Activated naive CD4-positive, alpha-beta T cell treated with anti-CD3 and anti-CD28 coated beads, Interleukin-2, amount 50 U/mL, for 72 hours (primary cell): Measurements from ENCODE around the gene CPT2. TPM values are rescaled to one million over a fixed set of nuclear protein-coding genes. Genes with fewer than 3 reads are reported as not detected.

Experiments used
- ATAC-seq, 2 donors: fragments of 150-1000 bp; cut with Tn5 transposase; 2 replicates each; pipeline ENCODE4 v1.10.0; 2021; ENCODE audit warnings: mild to moderate bottlenecking in 2 of 2, moderate library complexity in 2 of 2
- DNase-seq, 2 donors: peaks; one replicate each; pipeline ENCODE4 v3.0.0; 2021 to 2022; ENCODE audit warnings: low spot score in 2 of 2
- H3K27ac Mint-ChIP-seq, 2 donors: one replicate each; pipeline ENCODE4 v1.8.0; 2022; ENCODE audit warnings: mild to moderate bottlenecking in 2 of 2, mixed read lengths in 2 of 2
- H3K36me3 Mint-ChIP-seq, 2 donors: one replicate each; pipeline ENCODE4 v1.8.0; 2022; ENCODE audit warnings: mixed read lengths in 2 of 2
- H3K9me3 Mint-ChIP-seq, 2 donors: one replicate each; pipeline ENCODE4 v1.8.0; 2022; ENCODE audit warnings: mixed read lengths in 2 of 2
- total RNA-seq, 2 donors: library from RNA; stranded (reverse); gene quantifications; one replicate each; pipeline ENCODE4 v1.2.3, GENCODE V29; 2022

Gene CPT2
- total RNA-seq, 2 donors from 2014 or later = 11.3 to 22.8 TPM

DNA sequence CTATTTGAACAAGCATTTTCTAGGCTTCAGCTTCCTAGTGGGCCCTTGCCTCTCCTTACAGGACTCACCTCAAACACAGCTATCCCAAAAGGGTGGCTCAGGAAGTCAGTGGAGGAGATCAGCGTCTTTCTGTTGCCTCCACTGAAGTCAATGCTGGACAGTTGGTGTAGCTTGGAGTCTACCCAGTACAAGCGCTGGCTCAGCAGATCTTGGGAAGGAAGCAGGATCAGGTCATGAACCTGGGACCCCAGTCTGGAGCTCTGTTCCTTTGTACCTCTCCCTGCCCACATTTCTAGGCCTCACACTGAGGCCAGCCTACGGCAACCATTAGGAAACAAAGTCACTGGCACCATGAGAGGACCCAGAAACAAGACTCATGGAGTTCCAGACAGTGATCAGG lies 65.4 kb downstream of the CPT2 start:
- H3K27ac Mint-ChIP-seq = no peak overlapping the region
- ATAC-seq (no peak), DNase-seq (no peak)
- H3K36me3 Mint-ChIP-seq = peaks cover 18 to 46% of the 10 kb centered on the region in 2 donors
- H3K9me3 Mint-ChIP-seq = no peaks in the 10 kb centered on the region

Other genes with a start within 250 kb of the CPT2 start
- gene PODN, start 134.6 kb upstream of the CPT2 start, total RNA-seq = not detected
- not detected for gene SLC1A7, start 54.2 kb upstream of the CPT2 start, total RNA-seq
- gene CZIB, start 23.8 kb downstream of the CPT2 start, total RNA-seq = 10 to 100 TPM; 40.0 to 67.6 TPM
- 10 to 100 TPM; 71.7 to 92.1 TPM for gene MAGOH, start 41.7 kb downstream of the CPT2 start, total RNA-seq
- 10 to 100 TPM; 39.8 to 43.7 TPM for gene LRP8, start 131.2 kb downstream of the CPT2 start, total RNA-seq